ENCODE measurements around the gene DOCK11. TPM values are rescaled to one million over a fixed set of nuclear protein-coding genes. Genes with fewer than 3 reads are reported as not detected.
A peak's percentile ranks its signal among the peaks of the same experiment; 100 is the strongest.

DOCK11 gene
- total RNA-seq, 1 donor from 2014 or later, result 56.0 TPM

DNA sequence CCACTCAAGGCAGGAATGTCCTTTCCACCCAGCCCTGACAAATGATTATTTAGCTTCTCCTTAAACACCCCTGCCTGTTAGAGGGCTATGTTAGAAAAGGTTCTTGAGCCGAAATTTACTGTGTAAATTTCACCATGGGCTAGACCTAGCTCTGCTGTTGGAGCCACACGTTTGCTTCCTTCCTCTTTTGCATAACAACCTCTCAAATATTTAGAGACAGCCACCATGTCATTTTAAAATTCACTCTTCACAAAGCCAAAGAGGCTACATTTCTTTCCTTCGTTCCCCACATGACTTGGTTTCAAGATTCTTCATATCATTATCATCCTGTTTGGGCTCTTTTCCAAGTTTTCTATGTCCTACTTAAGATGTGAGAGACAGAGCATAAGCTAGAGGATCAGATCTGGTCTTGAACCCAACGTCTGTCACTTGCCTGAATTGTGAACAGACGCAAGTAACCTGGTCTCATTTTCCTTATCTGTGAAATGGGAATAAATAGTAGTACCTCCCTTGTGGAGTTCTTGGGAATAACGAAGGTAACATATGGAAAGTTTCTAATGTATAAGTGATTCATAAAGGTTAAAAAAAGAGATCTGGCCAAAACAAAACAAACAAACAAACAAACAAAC, 6.7 kb downstream of the DOCK11 start:
- H3K36me3 Mint-ChIP-seq (ENCODE audit: low read depth), result peaks cover 15% of the 10 kb centered on the region
- intact Hi-C loops (cut with micrococcal nuclease), result no loop called here
- no peaks in the 10 kb centered on the region for H3K9me3 Mint-ChIP-seq
- TF ChIP-seq, protein P1, sequence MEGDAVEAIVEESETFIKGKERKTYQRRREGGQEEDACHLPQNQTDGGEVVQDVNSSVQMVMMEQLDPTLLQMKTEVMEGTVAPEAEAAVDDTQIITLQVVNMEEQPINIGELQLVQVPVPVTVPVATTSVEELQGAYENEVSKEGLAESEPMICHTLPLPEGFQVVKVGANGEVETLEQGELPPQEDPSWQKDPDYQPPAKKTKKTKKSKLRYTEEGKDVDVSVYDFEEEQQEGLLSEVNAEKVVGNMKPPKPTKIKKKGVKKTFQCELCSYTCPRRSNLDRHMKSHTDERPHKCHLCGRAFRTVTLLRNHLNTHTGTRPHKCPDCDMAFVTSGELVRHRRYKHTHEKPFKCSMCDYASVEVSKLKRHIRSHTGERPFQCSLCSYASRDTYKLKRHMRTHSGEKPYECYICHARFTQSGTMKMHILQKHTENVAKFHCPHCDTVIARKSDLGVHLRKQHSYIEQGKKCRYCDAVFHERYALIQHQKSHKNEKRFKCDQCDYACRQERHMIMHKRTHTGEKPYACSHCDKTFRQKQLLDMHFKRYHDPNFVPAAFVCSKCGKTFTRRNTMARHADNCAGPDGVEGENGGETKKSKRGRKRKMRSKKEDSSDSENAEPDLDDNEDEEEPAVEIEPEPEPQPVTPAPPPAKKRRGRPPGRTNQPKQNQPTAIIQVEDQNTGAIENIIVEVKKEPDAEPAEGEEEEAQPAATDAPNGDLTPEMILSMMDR (IDR thresholded peaks at IDR 0.05), result no peak
- ChIA-PET CTCF (no interaction called here), POLR2A (interaction anchor here (0.8 to 1.4 kb wide), 2 partner anchors 26 to 29 kb away, joined by 5 read pairs; no protein-coding TSS in a partner anchor)
- peak overlapping the region; percentile 35 for H3K4me3 Mint-ChIP-seq
- no peaks in the 10 kb centered on the region for H3K27me3 Mint-ChIP-seq
- peaks cover 65% of the 10 kb centered on the region for H3K4me1 Mint-ChIP-seq
- DNase-seq (no peak), ATAC-seq (ENCODE audit: low read depth) (peak; percentile 65)
- peak overlapping the region; percentile 85 for H3K27ac Mint-ChIP-seq

DNA sequence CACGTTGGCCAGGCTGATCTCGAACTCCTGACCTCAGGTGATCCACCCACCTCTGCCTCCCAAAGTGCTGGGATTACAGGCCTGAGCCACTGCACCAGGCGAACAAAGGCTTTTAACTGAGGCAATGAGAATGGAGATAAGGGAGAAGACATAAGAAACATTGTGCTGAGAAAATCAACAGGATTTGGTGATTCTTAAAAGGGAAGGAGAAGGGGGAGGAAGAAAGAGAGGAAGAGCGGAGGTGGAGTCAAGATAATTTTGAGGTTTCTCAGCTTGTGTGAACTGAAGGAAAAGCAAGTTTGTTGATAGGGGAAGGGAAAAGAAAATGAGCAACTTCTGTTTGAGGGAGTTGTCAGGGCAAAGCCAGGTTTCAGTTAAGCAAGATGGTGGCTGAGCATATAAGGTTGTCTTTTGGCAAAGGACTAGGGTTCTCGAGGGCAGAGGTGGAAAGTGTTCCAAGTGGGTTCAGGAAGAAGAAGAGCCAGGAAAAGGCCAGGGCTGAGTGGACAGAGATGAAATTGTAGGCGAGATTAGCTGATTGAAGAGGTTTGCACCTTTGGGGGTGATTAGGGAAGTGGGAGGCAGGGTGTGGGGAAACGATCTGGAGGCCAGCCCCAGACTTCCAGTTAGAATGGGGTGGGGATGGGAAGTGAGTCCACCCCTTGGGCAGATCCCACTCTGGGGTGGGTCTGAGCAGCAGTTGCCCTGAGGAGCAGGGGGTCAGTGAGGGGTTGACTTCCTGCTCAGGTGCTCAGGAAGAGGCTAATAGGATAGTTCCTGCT, 7.8 kb downstream of the DOCK11 start:
- H3K36me3 Mint-ChIP-seq (ENCODE audit: low read depth), result peaks cover 17% of the 10 kb centered on the region
- POLR2A ChIA-PET, result no interaction called here
- ATAC-seq (ENCODE audit: low read depth) (no peak), DNase-seq (no peak)
- H3K4me3 Mint-ChIP-seq, result peak overlapping the region; percentile 35
- peaks cover 60% of the 10 kb centered on the region for H3K4me1 Mint-ChIP-seq
- TF ChIP-seq, protein P1 (IDR thresholded peaks at IDR 0.05), result no peak
- no peaks in the 10 kb centered on the region for H3K9me3 Mint-ChIP-seq
- CTCF ChIA-PET, result no interaction called here
- peak overlapping the region; percentile 83 for H3K27ac Mint-ChIP-seq
- no peaks in the 10 kb centered on the region for H3K27me3 Mint-ChIP-seq
- intact Hi-C loops (cut with micrococcal nuclease), result no loop called here

DNA sequence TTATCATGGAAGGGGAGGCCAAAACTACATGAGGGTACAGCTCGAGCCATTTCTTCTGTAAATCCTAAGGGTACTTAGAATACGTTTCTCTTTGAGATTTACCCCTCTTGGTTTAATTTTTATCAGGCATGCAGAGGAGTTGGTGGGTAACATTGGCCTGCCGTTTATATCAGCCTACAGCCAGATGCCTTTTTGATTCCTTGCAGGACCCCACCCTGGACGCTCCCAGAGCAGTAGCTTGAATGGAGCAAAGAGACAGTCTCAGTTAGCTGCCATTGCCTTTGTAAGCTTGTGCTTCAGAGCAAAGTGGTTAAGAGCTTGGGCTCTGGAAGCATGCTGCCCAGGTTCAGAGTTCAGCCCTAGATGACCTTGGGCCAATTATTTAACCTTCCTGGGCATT, 9.0 kb downstream of the DOCK11 start:
- TF ChIP-seq, protein P1 (IDR thresholded peaks at IDR 0.05), result no peak
- ChIA-PET CTCF (no interaction called here), POLR2A (no interaction called here)
- DNase-seq, result no peak
- intact Hi-C loops (cut with micrococcal nuclease), result no loop called here
- Mint-ChIP-seq H3K4me3 (no peak overlapping the region), H3K27me3 (no peaks in the 10 kb centered on the region), H3K27ac (no peak overlapping the region), H3K4me1 (peaks cover 51% of the 10 kb centered on the region), H3K36me3 (ENCODE audit: low read depth) (peaks cover 16% of the 10 kb centered on the region), H3K9me3 (no peaks in the 10 kb centered on the region)
- no peak for ATAC-seq (ENCODE audit: low read depth)

DNA sequence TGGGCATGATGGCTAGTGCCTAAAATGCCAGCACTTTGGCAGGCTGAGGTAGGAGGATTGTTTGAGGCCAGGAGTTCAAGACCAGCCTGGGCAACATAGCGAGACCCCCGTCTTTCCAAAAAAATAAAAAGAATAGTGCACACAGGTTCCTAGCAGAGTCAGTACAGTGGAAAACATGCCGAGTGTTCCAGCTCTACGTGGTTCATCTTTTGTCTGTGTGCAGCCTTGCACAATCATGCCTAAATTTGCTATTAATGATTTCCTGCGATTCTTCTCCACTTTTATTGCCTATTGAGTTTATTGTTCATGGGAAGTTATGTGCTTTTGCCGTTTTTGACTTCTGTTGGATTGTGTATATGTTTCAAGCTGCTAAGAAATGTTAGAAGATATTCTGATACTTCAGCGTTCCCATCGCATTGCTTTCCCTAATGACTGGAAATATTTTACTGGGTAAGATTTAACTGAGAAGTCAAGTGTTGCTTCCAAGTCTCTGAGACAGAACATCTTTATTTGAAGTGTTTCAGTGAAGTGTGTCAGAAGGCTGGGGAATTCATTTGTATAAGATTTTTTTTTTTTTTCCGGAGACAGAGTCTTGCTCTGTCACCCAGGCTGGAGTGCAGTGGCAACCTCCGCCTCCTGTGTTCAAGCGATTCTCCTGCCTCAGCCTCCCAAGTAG, 11.3 kb downstream of the DOCK11 start:
- Mint-ChIP-seq H3K27me3 (no peaks in the 10 kb centered on the region), H3K4me3 (no peak overlapping the region), H3K4me1 (peaks cover 64% of the 10 kb centered on the region), H3K36me3 (ENCODE audit: low read depth) (peaks cover 31% of the 10 kb centered on the region), H3K9me3 (no peaks in the 10 kb centered on the region), H3K27ac (peak overlapping the region; percentile 14)
- POLR2A ChIA-PET, result interaction anchor here (0.6 to 1.1 kb wide), 2 partner anchors 22 to 25 kb away, joined by 3 to 5 read pairs; no protein-coding TSS in a partner anchor
- DNase-seq, result no peak
- TF ChIP-seq, protein P1 (IDR thresholded peaks at IDR 0.05), result no peak
- CTCF ChIA-PET, result no interaction called here
- ATAC-seq (ENCODE audit: low read depth), result no peak
- intact Hi-C loops (cut with micrococcal nuclease), result no loop called here

DNA sequence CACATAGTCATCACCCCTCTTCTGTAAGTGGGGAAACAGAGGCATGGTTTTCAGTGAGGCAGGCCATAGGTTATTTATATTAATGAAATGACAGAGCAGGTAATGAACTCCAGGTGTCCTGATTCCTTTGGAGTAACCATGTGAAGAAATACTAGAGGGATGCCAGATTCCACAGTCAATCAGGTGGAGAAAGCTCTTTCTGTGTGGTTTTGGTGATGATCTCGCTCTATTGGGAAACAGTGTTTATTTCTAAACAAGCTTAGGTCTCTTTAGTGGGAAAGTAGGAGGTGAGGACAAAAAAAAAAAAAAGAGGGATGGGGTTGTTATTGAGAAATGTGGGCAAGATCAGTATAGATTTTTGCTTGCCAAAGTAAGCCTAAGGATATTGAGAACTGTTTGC, 12.2 kb downstream of the DOCK11 start:
- ChIA-PET CTCF (no interaction called here), POLR2A (interaction anchor here (1.1 kb wide), 1 partner anchor 22 kb away, joined by 5 read pairs; no protein-coding TSS in a partner anchor)
- Mint-ChIP-seq H3K27me3 (no peaks in the 10 kb centered on the region), H3K9me3 (no peaks in the 10 kb centered on the region), H3K36me3 (ENCODE audit: low read depth) (peaks cover 37% of the 10 kb centered on the region), H3K27ac (peak overlapping the region; percentile 71), H3K4me1 (peaks cover 59% of the 10 kb centered on the region), H3K4me3 (no peak overlapping the region)
- no peak for ATAC-seq (ENCODE audit: low read depth)
- DNase-seq, result no peak
- TF ChIP-seq, protein P1 (IDR thresholded peaks at IDR 0.05), result no peak
- intact Hi-C loops (cut with micrococcal nuclease), result no loop called here
